OCI-LY7 (cell line): ENCODE results near the gene KCNK7. TPM values are rescaled to one million over a fixed set of nuclear protein-coding genes. Genes with fewer than 3 reads are reported as not detected.

Source experiments
- Bru-seq: library from RNA; stranded (reverse); fragments of 400-500 nt; gene quantifications from one replicate; lab custom pipeline; 2021; lab: Mats Ljungman, UMichigan
- BruChase-seq, 2 experiments: library from RNA; stranded (reverse); fragments of 400-500 nt; gene quantifications; one replicate each; lab custom pipeline; 2021; lab: Mats Ljungman, UMichigan
- BruUV-seq: library from RNA; stranded (reverse); fragments of 400-500 nt; replicated peaks from 2 replicates; lab custom pipeline; 2021; lab: Mats Ljungman, UMichigan
- CTCF ChIA-PET: fragments of 300-600 bp; sonication (Branson Sonifier 250); formaldehyde crosslinking; loops from one replicate; lab custom pipeline; 2022; ENCODE audit warnings: antibody characterized with exemption; ENCODE audit not compliant: unreplicated experiment; lab: Charles Lee
- POLR2A ChIA-PET: fragments of 300-600 bp; sonication (Branson Sonifier 250); formaldehyde crosslinking; loops from one replicate; lab custom pipeline; 2022; ENCODE audit warnings: antibody characterized with exemption; lab: Charles Lee
- DNase-seq: peaks from one replicate; pipeline ENCODE4 v3.0.0-alpha.2; 2015; ENCODE audit warnings: low spot score
- H2AFZ ChIP-seq: fragments of 200-600 bp; sonication (generic), shearing (Covaris generic); 2 replicates; pipeline ENCODE4 v1.6.1; 2014; ENCODE audit warnings: mild to moderate bottlenecking, antibody characterized with exemption, low read length, moderate library complexity
- H3K27ac ChIP-seq: fragments of 200-600 bp; sonication (generic); 2 replicates; pipeline ENCODE4 v1.5.1; 2014; ENCODE audit warnings: mixed run types, low read depth, mild to moderate bottlenecking, moderate library complexity, low read length, inconsistent platforms; ENCODE audit not compliant: poor library complexity, severe bottlenecking
- H3K36me3 ChIP-seq: fragments of 200-600 bp; sonication (generic); 2 replicates; pipeline ENCODE4 v1.6.1; 2014; ENCODE audit warnings: mild to moderate bottlenecking, antibody characterized with exemption, low read length, moderate library complexity, mixed read lengths; ENCODE audit not compliant: insufficient read depth
- H3K4me1 ChIP-seq: fragments of 200-600 bp; sonication (generic); 2 replicates; pipeline ENCODE4 v1.5.1; 2014; ENCODE audit warnings: mild to moderate bottlenecking, low read length; ENCODE audit not compliant: insufficient read depth, poor library complexity, severe bottlenecking
- H3K4me2 ChIP-seq: fragments of 200-600 bp; sonication (generic); 2 replicates; pipeline ENCODE4 v1.6.1; 2014; ENCODE audit warnings: mild to moderate bottlenecking, low read length
- H3K4me3 ChIP-seq: fragments of 200-600 bp; sonication (generic); 2 replicates; pipeline ENCODE4 v1.5.1; 2014; ENCODE audit warnings: mild to moderate bottlenecking, low read depth, low read length; ENCODE audit not compliant: poor library complexity, severe bottlenecking
- H3K79me2 ChIP-seq: fragments of 200-600 bp; sonication (generic); 2 replicates; pipeline ENCODE4 v1.6.1; 2016; ENCODE audit warnings: low read depth, mild to moderate bottlenecking, low read length, moderate library complexity, mixed read lengths; ENCODE audit not compliant: insufficient read depth
- H3K9me2 ChIP-seq: fragments of 200-600 bp; sonication (generic); 2 replicates; pipeline ENCODE4 v1.6.1; 2016; ENCODE audit warnings: mild to moderate bottlenecking, low read length, mixed read lengths; ENCODE audit not compliant: insufficient read depth
- H3K9me3 ChIP-seq: fragments of 200-600 bp; sonication (generic); 2 replicates; pipeline ENCODE4 v1.6.1; 2014; ENCODE audit warnings: mild to moderate bottlenecking, mixed run types, low read length, mixed read lengths
- H4K20me1 ChIP-seq: fragments of 200-600 bp; sonication (generic); 2 replicates; pipeline ENCODE4 v1.6.1; 2014; ENCODE audit warnings: mild to moderate bottlenecking, antibody characterized with exemption, low read length, moderate library complexity, mixed read lengths; ENCODE audit not compliant: insufficient read depth
- EZH2phosphoT487 ChIP-seq: fragments of 200-600 bp; sonication (generic); IDR thresholded peaks from 2 replicates; pipeline ENCODE4 v1.6.1; 2018; ENCODE audit warnings: low read depth, borderline replicate concordance, mild to moderate bottlenecking, mixed run types, antibody characterized with exemption, low read length, moderate library complexity, mixed read lengths
- intact Hi-C: fragments of 100-400 bp; cut with micrococcal nuclease; formaldehyde crosslinking; loops from one replicate; pipeline ENCODE4 v1.10.0; 2022; ENCODE audit not compliant: unreplicated experiment
- long read RNA-seq: library from polyadenylated mRNA; stranded (forward); transcript quantifications from one replicate; pipeline ENCODE4 v2.0.0, GENCODE V29; 2022
- total RNA-seq, 2 experiments: library from RNA; depleted of rRNA in 1 of 2; stranded (reverse); fragments of >200 nt in 1 of 2; shearing (Covaris generic) in 1 of 2; gene quantifications; 2 replicates each; pipeline ENCODE4 v1.2.3, GENCODE V29; 2014 to 2022
- TF ChIP-seq, protein P1 (sequence below): fragments of 200-600 bp; sonication (generic); conservative IDR thresholded peaks from 2 replicates; pipeline ENCODE4 v1.5.1; 2014; ENCODE audit warnings: mild to moderate bottlenecking, antibody characterized with exemption, low read length, moderate library complexity, mixed read lengths

KCNK7 gene, protein sequence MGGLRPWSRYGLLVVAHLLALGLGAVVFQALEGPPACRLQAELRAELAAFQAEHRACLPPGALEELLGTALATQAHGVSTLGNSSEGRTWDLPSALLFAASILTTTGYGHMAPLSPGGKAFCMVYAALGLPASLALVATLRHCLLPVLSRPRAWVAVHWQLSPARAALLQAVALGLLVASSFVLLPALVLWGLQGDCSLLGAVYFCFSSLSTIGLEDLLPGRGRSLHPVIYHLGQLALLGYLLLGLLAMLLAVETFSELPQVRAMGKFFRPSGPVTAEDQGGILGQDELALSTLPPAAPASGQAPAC
- total RNA-seq (2014; rRNA removed; shearing (Covaris generic)) (1.4 TPM in 1 of 2 replicates, not detected in the other), total RNA-seq (2022) (0.68 and 1.6 TPM in 2 replicates), Bru-seq, nascent RNA (percentile 26 among the genes with signal in this experiment), BruChase-seq, experiment 1, labeled RNA remaining after a 6-hour chase (percentile 32 among the genes with signal in this experiment), BruChase-seq, experiment 2, labeled RNA remaining after a 2-hour chase (percentile 37 among the genes with signal in this experiment)
- long read RNA-seq, result 0 reads

DNA sequence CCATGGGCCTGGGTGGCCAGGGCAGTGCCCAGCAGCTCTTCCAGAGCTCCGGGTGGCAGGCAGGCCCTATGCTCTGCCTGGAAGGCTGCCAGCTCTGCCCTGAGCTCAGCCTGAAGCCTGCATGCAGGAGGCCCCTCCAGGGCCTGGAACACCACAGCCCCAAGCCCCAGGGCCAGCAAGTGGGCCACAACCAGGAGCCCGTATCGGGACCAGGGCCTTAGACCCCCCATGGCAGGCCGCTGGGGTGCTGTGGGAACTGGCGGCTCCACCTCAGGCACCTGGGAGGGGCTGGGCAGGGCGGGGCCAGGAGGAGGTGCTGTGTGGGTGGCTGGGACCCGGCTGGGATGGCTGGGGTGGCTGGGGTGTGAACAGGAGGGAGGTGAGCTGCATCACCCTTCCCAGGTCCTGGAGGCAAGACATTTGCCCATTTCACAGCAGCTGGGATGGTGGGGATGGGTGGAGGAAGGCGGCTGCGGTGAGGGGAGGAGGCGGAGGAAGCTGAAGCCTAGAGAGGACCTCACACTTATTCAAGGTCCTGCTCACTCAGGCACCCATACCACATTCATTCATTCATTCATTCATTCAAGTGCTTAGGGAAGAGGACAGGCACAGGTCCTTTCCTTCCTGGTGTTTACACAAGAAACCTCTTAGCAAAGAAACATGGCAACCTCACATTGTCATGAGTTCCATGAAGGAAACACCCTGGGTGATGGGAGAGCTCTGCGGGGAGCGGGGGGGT lies at the start of gene KCNK7:
Gene KCNK7, minus strand, starts transcription at position 258 of the 739 bp plus-strand sequence. Its CDS starts 28 bp downstream, at position 230.
- H2AFZ ChIP-seq, result no peak within 1 kb of the TSS
- H3K4me2 ChIP-seq, result no peak within 1 kb of the TSS
- ChIA-PET POLR2A (no interaction called here), CTCF (no interaction called here)
- H3K4me3 ChIP-seq, result no peak within 1 kb of the TSS
- no peaks in the 10 kb centered on the region for H3K9me2 ChIP-seq
- TF ChIP-seq, protein P1, sequence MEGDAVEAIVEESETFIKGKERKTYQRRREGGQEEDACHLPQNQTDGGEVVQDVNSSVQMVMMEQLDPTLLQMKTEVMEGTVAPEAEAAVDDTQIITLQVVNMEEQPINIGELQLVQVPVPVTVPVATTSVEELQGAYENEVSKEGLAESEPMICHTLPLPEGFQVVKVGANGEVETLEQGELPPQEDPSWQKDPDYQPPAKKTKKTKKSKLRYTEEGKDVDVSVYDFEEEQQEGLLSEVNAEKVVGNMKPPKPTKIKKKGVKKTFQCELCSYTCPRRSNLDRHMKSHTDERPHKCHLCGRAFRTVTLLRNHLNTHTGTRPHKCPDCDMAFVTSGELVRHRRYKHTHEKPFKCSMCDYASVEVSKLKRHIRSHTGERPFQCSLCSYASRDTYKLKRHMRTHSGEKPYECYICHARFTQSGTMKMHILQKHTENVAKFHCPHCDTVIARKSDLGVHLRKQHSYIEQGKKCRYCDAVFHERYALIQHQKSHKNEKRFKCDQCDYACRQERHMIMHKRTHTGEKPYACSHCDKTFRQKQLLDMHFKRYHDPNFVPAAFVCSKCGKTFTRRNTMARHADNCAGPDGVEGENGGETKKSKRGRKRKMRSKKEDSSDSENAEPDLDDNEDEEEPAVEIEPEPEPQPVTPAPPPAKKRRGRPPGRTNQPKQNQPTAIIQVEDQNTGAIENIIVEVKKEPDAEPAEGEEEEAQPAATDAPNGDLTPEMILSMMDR, result no peak
- TF ChIP-seq EZH2phosphoT487, result no peak
- H3K36me3 ChIP-seq, result peaks cover 19% of the 10 kb centered on the region; the same call in 1 of the 2 replicates
- DNase-seq, result no peak
- BruUV-seq, result no TSS peak
- no peaks in the 10 kb centered on the region for H3K4me1 ChIP-seq
- no peaks in the 10 kb centered on the region for H3K79me2 ChIP-seq
- no peaks in the 10 kb centered on the region for H3K9me3 ChIP-seq
- intact Hi-C loops, result no loop called here
- no peaks in the 10 kb centered on the region for H4K20me1 ChIP-seq
- H3K27ac ChIP-seq, result no peak within 1 kb of the TSS

DNA sequence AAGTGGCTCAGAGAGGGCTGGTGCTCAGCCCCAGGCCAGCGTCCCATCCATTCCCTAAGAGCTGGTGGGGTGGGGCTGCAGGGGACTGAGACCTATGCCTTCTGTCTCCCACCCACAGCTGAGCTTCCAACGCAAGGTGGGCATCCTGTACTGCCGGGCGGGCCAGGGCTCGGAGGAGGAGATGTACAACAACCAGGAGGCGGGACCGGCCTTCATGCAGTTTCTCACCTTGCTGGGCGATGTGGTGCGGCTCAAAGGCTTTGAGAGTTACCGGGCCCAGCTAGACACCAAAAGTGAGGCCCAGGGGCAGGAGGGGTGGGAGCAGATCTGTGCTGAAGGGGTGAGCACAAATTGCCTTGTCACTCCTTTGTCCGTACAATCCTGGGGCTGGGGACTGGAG lies 49.2 kb upstream of the KCNK7 start:
- H3K79me2 ChIP-seq, result peaks cover 21% of the 10 kb centered on the region; the same call in 1 of the 2 replicates
- no peaks in the 10 kb centered on the region for H3K9me2 ChIP-seq
- BruUV-seq, result no TSS peak
- POLR2A ChIA-PET, result no interaction called here
- intact Hi-C loops, result no loop called here
- H3K4me3 ChIP-seq, result no peak overlapping the region
- DNase-seq, result no peak
- no peaks in the 10 kb centered on the region for H3K9me3 ChIP-seq
- TF ChIP-seq, protein P1, result no peak
- no peak for TF ChIP-seq EZH2phosphoT487
- no peak overlapping the region for H3K4me2 ChIP-seq
- H3K36me3 ChIP-seq, result peaks cover 67% of the 10 kb centered on the region
- CTCF ChIA-PET, result interaction anchor here (0.5 kb wide), 1 partner anchor 367 kb away, joined by 10 read pairs; no protein-coding TSS in a partner anchor
- H4K20me1 ChIP-seq, result no peaks in the 10 kb centered on the region
- no peak overlapping the region for H2AFZ ChIP-seq
- no peak overlapping the region for H3K27ac ChIP-seq
- H3K4me1 ChIP-seq, result peaks cover 24% of the 10 kb centered on the region
